Measurements from ENCODE around the gene HOXA9.

Gene HOXA9

GRCh38 chr7:27187475-27188385 lies 22.4 kb upstream of the HOXA9 start:
- no peak for FAIRE-seq

- peak; percentile 19 for FAIRE-seq
Observed at GRCh38 chr7:27186668-27187474, 21.5 kb upstream of the HOXA9 start.

- no peak for FAIRE-seq
Observed at GRCh38 chr7:27185854-27186667, 20.7 kb upstream of the HOXA9 start.

- peak; percentile 89 for FAIRE-seq
Observed at GRCh38 chr7:27185013-27185853, 19.9 kb upstream of the HOXA9 start, which contains the start of gene HOXA11. TSS of gene HOXA11 (minus strand) at chr7:27185232. CDS start at chr7:27185144, 88 bp downstream.

- FAIRE-seq, result no peak
Observed at GRCh38 chr7:27184337-27185012, 19.1 kb upstream of the HOXA9 start.

GRCh38 chr7:27183682-27184336 lies 18.5 kb upstream of the HOXA9 start:
- FAIRE-seq, result peak; percentile 27

- FAIRE-seq, result no peak
Observed at GRCh38 chr7:27182861-27183681, 17.7 kb upstream of the HOXA9 start.

GRCh38 chr7:27182285-27182841 lies 17.0 kb upstream of the HOXA9 start:
- FAIRE-seq, result no peak

- FAIRE-seq, result no peak
Observed at GRCh38 chr7:27181795-27182275, 16.5 kb upstream of the HOXA9 start.

GRCh38 chr7:27180431-27181420 lies 15.4 kb upstream of the HOXA9 start:
- peak; percentile 77 for FAIRE-seq

- peak; percentile 96 for FAIRE-seq
Observed at GRCh38 chr7:27179503-27180430, 14.4 kb upstream of the HOXA9 start.

- no peak for FAIRE-seq
Observed at GRCh38 chr7:27179030-27179429, 13.7 kb upstream of the HOXA9 start.

- FAIRE-seq, result peak; percentile 87
Observed at GRCh38 chr7:27178366-27178765, 13.0 kb upstream of the HOXA9 start.

- no peak for FAIRE-seq
Observed at GRCh38 chr7:27177795-27178320, 12.5 kb upstream of the HOXA9 start.

- no peak for FAIRE-seq
Observed at GRCh38 chr7:27176962-27177794, 11.8 kb upstream of the HOXA9 start.

- FAIRE-seq, result no peak
Observed at GRCh38 chr7:27176524-27176845, 11.1 kb upstream of the HOXA9 start.

All from G401.6 (cell line).